ENCODE results near the gene JDP2. TPM values are rescaled to one million over a fixed set of nuclear protein-coding genes. Genes with fewer than 3 reads are reported as not detected.
A peak's percentile ranks its signal among the peaks of the same experiment; 100 is the strongest.

JDP2 gene
- total RNA-seq, 2 donors from 2014 or later = 16.8 to 17.9 TPM

GRCh38 chr14:75476274-75476995 is 48.6 kb downstream of the JDP2 start:
- WGBS, 2 donors = 87% methylated on average over 11 of the region's 11 CpGs
- DNase-seq = peak in 1 of 4 donors; percentile 22
- H3K4me1 ChIP-seq = peaks cover 3% of the 10 kb centered on the region
- H3K27me3 ChIP-seq = no peaks in the 10 kb centered on the region
- TF ChIP-seq, protein P1, sequence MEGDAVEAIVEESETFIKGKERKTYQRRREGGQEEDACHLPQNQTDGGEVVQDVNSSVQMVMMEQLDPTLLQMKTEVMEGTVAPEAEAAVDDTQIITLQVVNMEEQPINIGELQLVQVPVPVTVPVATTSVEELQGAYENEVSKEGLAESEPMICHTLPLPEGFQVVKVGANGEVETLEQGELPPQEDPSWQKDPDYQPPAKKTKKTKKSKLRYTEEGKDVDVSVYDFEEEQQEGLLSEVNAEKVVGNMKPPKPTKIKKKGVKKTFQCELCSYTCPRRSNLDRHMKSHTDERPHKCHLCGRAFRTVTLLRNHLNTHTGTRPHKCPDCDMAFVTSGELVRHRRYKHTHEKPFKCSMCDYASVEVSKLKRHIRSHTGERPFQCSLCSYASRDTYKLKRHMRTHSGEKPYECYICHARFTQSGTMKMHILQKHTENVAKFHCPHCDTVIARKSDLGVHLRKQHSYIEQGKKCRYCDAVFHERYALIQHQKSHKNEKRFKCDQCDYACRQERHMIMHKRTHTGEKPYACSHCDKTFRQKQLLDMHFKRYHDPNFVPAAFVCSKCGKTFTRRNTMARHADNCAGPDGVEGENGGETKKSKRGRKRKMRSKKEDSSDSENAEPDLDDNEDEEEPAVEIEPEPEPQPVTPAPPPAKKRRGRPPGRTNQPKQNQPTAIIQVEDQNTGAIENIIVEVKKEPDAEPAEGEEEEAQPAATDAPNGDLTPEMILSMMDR (IDR thresholded peaks at IDR 0.05) = peak in 1 of 7 experiments; percentile 4
- no peak for TF ChIP-seq POLR2A (IDR thresholded peaks at IDR 0.05)
- intact Hi-C loops (cut with DNase I) = no loop called here
- no peaks in the 10 kb centered on the region for H3K36me3 ChIP-seq (replicated peaks in 1 of 2; ENCODE audit: insufficient read depth in 1 of 2, low read depth in 2 of 2)
- no peaks in the 10 kb centered on the region for H3K9me3 ChIP-seq
- no peak overlapping the region for H3K4me3 ChIP-seq
- ATAC-seq = no peak
- no peak overlapping the region for H3K27ac ChIP-seq

- Histone ChIP-seq H3K27ac (no peak overlapping the region), H3K4me3 (no peak overlapping the region), H3K9me3 (no peaks in the 10 kb centered on the region), H3K36me3 (replicated peaks in 1 of 2; ENCODE audit: insufficient read depth in 1 of 2, low read depth in 2 of 2) (no peaks in the 10 kb centered on the region), H3K4me1 (peaks cover 3% of the 10 kb centered on the region), H3K27me3 (no peaks in the 10 kb centered on the region)
- peak in 1 of 4 donors; percentile 5 for DNase-seq
- intact Hi-C loops (cut with DNase I) = no loop called here
- TF ChIP-seq, protein P1 (IDR thresholded peaks at IDR 0.05) = no peak
- no peak for TF ChIP-seq POLR2A (IDR thresholded peaks at IDR 0.05)
- ATAC-seq = no peak
- WGBS, 2 donors = 90 to 93% methylated on average over 5 of the region's 5 CpGs
Observed at GRCh38 chr14:75477881-75478280, 50.1 kb downstream of the JDP2 start.

GRCh38 chr14:75479770-75480600 is 52.2 kb downstream of the JDP2 start:
- H3K27me3 ChIP-seq = no peaks in the 10 kb centered on the region
- 49 to 51% methylated on average over 11 of the region's 11 CpGs for WGBS, 2 donors
- no peak overlapping the region for H3K27ac ChIP-seq
- ATAC-seq (no peak), DNase-seq (peak in 1 of 4 donors; percentile 7)
- H3K4me1 ChIP-seq = peaks cover 3% of the 10 kb centered on the region
- H3K9me3 ChIP-seq = no peaks in the 10 kb centered on the region
- H3K4me3 ChIP-seq = no peak overlapping the region
- no peak for TF ChIP-seq POLR2A (IDR thresholded peaks at IDR 0.05)
- intact Hi-C loops (cut with DNase I) = no loop called here
- no peaks in the 10 kb centered on the region for H3K36me3 ChIP-seq (replicated peaks in 1 of 2; ENCODE audit: insufficient read depth in 1 of 2, low read depth in 2 of 2)

GRCh38 chr14:75482366-75482765 is 54.5 kb downstream of the JDP2 start:
- H3K36me3 ChIP-seq (replicated peaks in 1 of 2; ENCODE audit: insufficient read depth in 1 of 2, low read depth in 2 of 2) = no peaks in the 10 kb centered on the region
- TF ChIP-seq POLR2A (IDR thresholded peaks at IDR 0.05) = no peak
- TF ChIP-seq, protein P1 (IDR thresholded peaks at IDR 0.05) = no peak
- ATAC-seq = no peak
- intact Hi-C loops (cut with DNase I) = no loop called here
- no peak overlapping the region for H3K27ac ChIP-seq
- H3K9me3 ChIP-seq = no peaks in the 10 kb centered on the region
- WGBS, 2 donors = 85 to 100% methylated on average over 3 to 4 of the region's 4 CpGs
- peaks cover 3% of the 10 kb centered on the region for H3K4me1 ChIP-seq
- DNase-seq = no peak
- H3K27me3 ChIP-seq = no peaks in the 10 kb centered on the region
- no peak overlapping the region for H3K4me3 ChIP-seq

- Histone ChIP-seq H3K4me1 (peaks cover 15% of the 10 kb centered on the region), H3K9me3 (no peaks in the 10 kb centered on the region), H3K27ac (no peak overlapping the region), H3K36me3 (replicated peaks in 1 of 2; ENCODE audit: insufficient read depth in 1 of 2, low read depth in 2 of 2) (no peaks in the 10 kb centered on the region), H3K27me3 (no peaks in the 10 kb centered on the region), H3K4me3 (no peak overlapping the region)
- DNase-seq (peak in 1 of 4 donors; percentile 2), ATAC-seq (no peak)
- intact Hi-C loops (cut with DNase I) = no loop called here
- 40 to 43% methylated on average over 4 of the region's 4 CpGs for WGBS, 2 donors
- no peak for TF ChIP-seq POLR2A (IDR thresholded peaks at IDR 0.05)
- TF ChIP-seq, protein P1 (IDR thresholded peaks at IDR 0.05) = no peak
Observed at GRCh38 chr14:75484711-75485429, 57.0 kb downstream of the JDP2 start.

Measured in body of pancreas (tissue), 4 donors.